Activated CD8-positive, alpha-beta T cell treated with anti-CD3 and anti-CD28 coated beads for 36 hours (primary cell): ENCODE results near the gene METTL15. TPM values are rescaled to one million over a fixed set of nuclear protein-coding genes. Genes with fewer than 3 reads are reported as not detected.
"Not testable (repeated sequence)": the region's sequence is repeated elsewhere in the genome, so short reads cannot be mapped to it uniquely, and the experiment has no call there.

Experiments
- ATAC-seq: fragments of 200-7000 bp; cut with Tn5 transposase; one replicate; pipeline ENCODE4 v1.10.0; 2021; ENCODE audit warnings: mild to moderate bottlenecking, moderate library complexity
- CTCF ChIA-PET: fragments of 350-600 bp; sonication (Branson Sonifier 250); formaldehyde crosslinking; loops from one replicate; lab custom pipeline; 2021; ENCODE audit warnings: antibody characterized with exemption; lab: Charles Lee
- POLR2A ChIA-PET: fragments of 350-600 bp; sonication (Branson Sonifier 250); formaldehyde crosslinking; loops from one replicate; lab custom pipeline; 2021; ENCODE audit warnings: antibody characterized with exemption; lab: Charles Lee
- DNase-seq: peaks from one replicate; pipeline ENCODE4 v3.0.0-alpha.2; 2020
- H3K27ac Mint-ChIP-seq: one replicate; pipeline ENCODE4 v1.8.0; 2021; ENCODE audit warnings: mild to moderate bottlenecking, mixed read lengths
- H3K27me3 Mint-ChIP-seq: one replicate; pipeline ENCODE4 v1.8.0; 2021; ENCODE audit warnings: mixed read lengths
- H3K36me3 Mint-ChIP-seq: one replicate; pipeline ENCODE4 v1.8.0; 2021; ENCODE audit warnings: low read depth, mixed read lengths
- H3K4me1 Mint-ChIP-seq: one replicate; pipeline ENCODE4 v1.8.0; 2021; ENCODE audit warnings: low read depth, mixed read lengths
- H3K4me3 Mint-ChIP-seq: one replicate; pipeline ENCODE4 v1.8.0; 2021; ENCODE audit warnings: mild to moderate bottlenecking, moderate library complexity, mixed read lengths
- H3K9me3 Mint-ChIP-seq: one replicate; pipeline ENCODE4 v1.8.0; 2021; ENCODE audit warnings: mixed read lengths
- CTCF ChIP-seq: fragments of 200-600 bp; IDR thresholded peaks from one replicate; pipeline ENCODE4 v1.8.0; 2022; ENCODE audit warnings: antibody characterized with exemption, mild to moderate bottlenecking
- intact Hi-C: fragments of 100-400 bp; cut with micrococcal nuclease; formaldehyde crosslinking; loops from one replicate; pipeline ENCODE4 v1.10.0; 2022
- total RNA-seq, 2 experiments: library from RNA; stranded (reverse); gene quantifications; one replicate each; pipeline ENCODE4 v1.2.3, GENCODE V29; 2021

Gene METTL15
- total RNA-seq, 2 experiments from 2014 or later: 19.4 to 20.4 TPM

- ChIA-PET POLR2A (no interaction called here), CTCF (no interaction called here)
- Mint-ChIP-seq H3K4me3 (no peak overlapping the region), H3K36me3 (peaks cover 13% of the 10 kb centered on the region), H3K9me3 (no peaks in the 10 kb centered on the region), H3K4me1 (no peaks in the 10 kb centered on the region), H3K27me3 (no peaks in the 10 kb centered on the region), H3K27ac (no peak overlapping the region)
- DNase-seq (no peak), ATAC-seq (no peak)
- no peak for TF ChIP-seq CTCF
- intact Hi-C loops: no loop called here
Observed at GRCh38 chr11:28098257-28098656, 9.9 kb upstream of the METTL15 start.

GRCh38 chr11:28099715-28100114 lies 8.5 kb upstream of the METTL15 start:
- ChIA-PET POLR2A (no interaction called here), CTCF (no interaction called here)
- Mint-ChIP-seq H3K36me3 (peaks cover 11% of the 10 kb centered on the region), H3K9me3 (no peaks in the 10 kb centered on the region), H3K27me3 (no peaks in the 10 kb centered on the region), H3K4me1 (no peaks in the 10 kb centered on the region), H3K27ac (no peak overlapping the region), H3K4me3 (no peak overlapping the region)
- DNase-seq (no peak), ATAC-seq (no peak)
- intact Hi-C loops: no loop called here
- TF ChIP-seq CTCF: no peak

DNA sequence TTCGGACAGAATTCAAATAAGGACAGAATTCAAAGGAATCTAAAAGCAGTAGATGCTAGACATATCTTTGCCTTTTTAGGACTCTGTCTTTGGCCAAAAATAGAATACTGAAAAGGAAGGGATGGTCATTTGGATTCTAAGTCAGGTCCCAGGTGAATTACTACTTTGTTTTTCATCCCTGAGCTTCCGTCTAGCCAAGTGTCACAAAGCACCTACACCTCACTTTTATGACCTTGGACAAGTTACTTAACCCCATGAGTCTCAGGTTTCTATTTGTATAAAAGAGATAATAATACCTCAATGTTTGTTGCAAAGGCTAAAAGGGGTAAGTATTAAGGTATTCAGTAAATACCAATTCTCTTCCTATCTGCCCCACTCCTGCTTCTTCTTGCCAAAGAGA lies 7.5 kb upstream of the METTL15 start:
- intact Hi-C loops: no loop called here
- Mint-ChIP-seq H3K4me3 (no peak overlapping the region), H3K36me3 (peaks cover 5% of the 10 kb centered on the region), H3K4me1 (peaks cover 2% of the 10 kb centered on the region), H3K9me3 (no peaks in the 10 kb centered on the region), H3K27ac (no peak overlapping the region), H3K27me3 (no peaks in the 10 kb centered on the region)
- ChIA-PET CTCF (no interaction called here), POLR2A (no interaction called here)
- TF ChIP-seq CTCF: no peak
- ATAC-seq (no peak), DNase-seq (no peak)

- CTCF ChIA-PET, intact Hi-C loops, H3K27ac Mint-ChIP-seq, ATAC-seq, H3K36me3 Mint-ChIP-seq, POLR2A ChIA-PET, DNase-seq, H3K4me1 Mint-ChIP-seq, H3K9me3 Mint-ChIP-seq, H3K4me3 Mint-ChIP-seq, H3K27me3 Mint-ChIP-seq: not testable (repeated sequence)
Observed at GRCh38 chr11:28102300-28102699, 5.9 kb upstream of the METTL15 start.

GRCh38 chr11:28104425-28104824 lies 3.8 kb upstream of the METTL15 start:
- no peaks in the 10 kb centered on the region for H3K27me3 Mint-ChIP-seq
- no peaks in the 10 kb centered on the region for H3K9me3 Mint-ChIP-seq
- H3K36me3 Mint-ChIP-seq: peaks cover 6% of the 10 kb centered on the region
- ATAC-seq: no peak
- H3K27ac Mint-ChIP-seq: no peak overlapping the region
- ChIA-PET CTCF (no interaction called here), POLR2A (no interaction called here)
- DNase-seq: no peak
- no peak overlapping the region for H3K4me3 Mint-ChIP-seq
- H3K4me1 Mint-ChIP-seq: peaks cover 15% of the 10 kb centered on the region
- intact Hi-C loops: no loop called here
- no peak for TF ChIP-seq CTCF

- H3K4me3 Mint-ChIP-seq: no peak overlapping the region
- H3K27ac Mint-ChIP-seq: no peak overlapping the region
- CTCF ChIA-PET: interaction anchor here (0.7 kb wide), 1 partner anchor 20 kb away, joined by 3 read pairs; no protein-coding TSS in a partner anchor
Observed at GRCh38 chr11:28104984-28105383, 3.2 kb upstream of the METTL15 start.

More at GRCh38 chr11:28104984-28105383, 3.2 kb upstream of the METTL15 start:
- Mint-ChIP-seq H3K27me3 (no peaks in the 10 kb centered on the region), H3K9me3 (no peaks in the 10 kb centered on the region), H3K36me3 (peaks cover 6% of the 10 kb centered on the region), H3K4me1 (peaks cover 21% of the 10 kb centered on the region)
- POLR2A ChIA-PET: no interaction called here
- intact Hi-C loops: loop anchor here (5.0 kb wide), 1 partner anchor 598 kb away; the partner anchor contains the start of gene LIN7C
- ATAC-seq (no peak), DNase-seq (no peak)
- TF ChIP-seq CTCF: no peak
